Stimulated activated CD8-positive, alpha-beta memory T cell treated with anti-CD3 and anti-CD28 coated beads, Interleukin-2, amount 100 ng/mL, for 48 hours (primary cell): ENCODE measurements around the gene C9orf40.

Experiments used
- DNase-seq, 2 donors: peaks; one replicate each; pipeline ENCODE4 v3.0.0-alpha.2; 2020; ENCODE audit warnings: low read depth in 2 of 2

C9orf40 gene

GRCh38 chr9:74940600-74940999 is 12.1 kb downstream of the C9orf40 start:
- DNase-seq, result no peak

- no peak for DNase-seq
Measured at GRCh38 chr9:74935008-74935407, 17.7 kb downstream of the C9orf40 start.

- DNase-seq, result no peak
Measured at GRCh38 chr9:74921737-74922136, 31.0 kb downstream of the C9orf40 start.

- DNase-seq, result no peak
Measured at GRCh38 chr9:74920944-74921626, 31.6 kb downstream of the C9orf40 start.

GRCh38 chr9:74910036-74910435 is 42.7 kb downstream of the C9orf40 start:
- DNase-seq, result no peak

GRCh38 chr9:74908665-74909064 is 44.0 kb downstream of the C9orf40 start:
- DNase-seq, result no peak

- DNase-seq, result no peak
Measured at GRCh38 chr9:74907085-74907484, 45.6 kb downstream of the C9orf40 start.

- DNase-seq, result no peak
Measured at GRCh38 chr9:74901001-74901400, 51.7 kb downstream of the C9orf40 start.
